NCI-H2029 (cell line): Measurements from ENCODE around the gene ST8SIA1.

Experiments used
- DNase-seq: peaks from one replicate; lab custom pipeline; 2025; lab: John Stamatoyannopoulos, UW

ST8SIA1 gene

DNA sequence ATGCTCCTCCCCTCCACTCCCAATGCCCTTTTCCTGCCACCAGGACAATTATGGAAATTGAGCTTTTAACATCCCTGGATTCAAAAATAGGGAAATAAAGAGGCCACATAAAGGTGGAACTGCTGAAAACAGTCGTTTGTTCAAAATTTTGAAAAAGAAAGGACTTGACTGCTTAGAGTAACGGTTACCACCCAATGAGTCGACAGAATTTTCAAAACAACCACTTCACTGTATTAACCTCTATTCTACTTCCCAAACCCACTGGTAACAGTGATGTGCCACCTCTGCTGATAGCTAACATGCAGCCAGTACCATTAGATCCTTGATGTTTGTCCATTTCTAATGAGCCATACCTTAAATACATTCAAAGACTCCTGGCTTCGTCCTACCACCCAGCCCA is 4.9 kb downstream of the ST8SIA1 start:
- DNase-seq: no peak

- no peak for DNase-seq
Measured at GRCh38 chr12:22325218-22325617, 9.3 kb downstream of the ST8SIA1 start.

DNA sequence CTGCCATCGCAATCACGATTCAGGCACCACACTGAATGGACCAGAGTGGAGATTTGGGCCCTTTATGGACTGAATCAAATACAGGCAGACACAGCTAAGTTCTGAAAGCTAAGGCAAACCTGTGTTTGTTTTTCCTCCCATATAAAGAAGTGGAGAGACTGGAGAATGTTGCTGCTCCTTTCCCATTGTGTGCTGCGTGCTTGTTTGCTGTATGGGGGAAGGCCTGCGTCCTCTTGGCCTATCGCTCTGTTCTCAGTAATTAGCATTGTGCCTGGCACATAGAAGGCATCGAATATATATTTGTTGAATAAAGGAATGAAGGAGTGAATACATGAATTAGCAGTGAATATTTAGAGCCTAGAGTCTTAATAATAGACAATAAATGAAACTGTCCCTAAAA is 12.4 kb downstream of the ST8SIA1 start:
- DNase-seq: no peak

DNA sequence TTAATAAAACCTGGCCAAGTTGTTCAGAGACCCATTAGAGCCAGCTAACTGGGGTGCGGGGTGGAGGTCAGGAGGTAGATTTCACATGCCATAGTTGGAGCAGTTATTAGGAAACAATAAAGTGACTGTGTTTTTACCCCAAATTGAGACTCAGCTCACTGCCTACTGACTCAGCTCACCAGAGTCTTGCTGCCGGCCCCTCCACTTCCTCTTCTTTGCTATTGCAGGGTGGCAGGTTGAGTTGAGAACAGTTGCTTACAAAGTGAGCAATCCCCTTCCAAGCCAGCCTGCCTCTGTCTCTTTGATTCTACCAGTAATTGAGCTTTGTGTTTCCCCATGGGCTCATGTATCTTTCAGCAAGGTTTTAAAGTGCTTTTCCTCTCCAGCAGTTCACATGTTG is 12.9 kb downstream of the ST8SIA1 start:
- DNase-seq: no peak

DNA sequence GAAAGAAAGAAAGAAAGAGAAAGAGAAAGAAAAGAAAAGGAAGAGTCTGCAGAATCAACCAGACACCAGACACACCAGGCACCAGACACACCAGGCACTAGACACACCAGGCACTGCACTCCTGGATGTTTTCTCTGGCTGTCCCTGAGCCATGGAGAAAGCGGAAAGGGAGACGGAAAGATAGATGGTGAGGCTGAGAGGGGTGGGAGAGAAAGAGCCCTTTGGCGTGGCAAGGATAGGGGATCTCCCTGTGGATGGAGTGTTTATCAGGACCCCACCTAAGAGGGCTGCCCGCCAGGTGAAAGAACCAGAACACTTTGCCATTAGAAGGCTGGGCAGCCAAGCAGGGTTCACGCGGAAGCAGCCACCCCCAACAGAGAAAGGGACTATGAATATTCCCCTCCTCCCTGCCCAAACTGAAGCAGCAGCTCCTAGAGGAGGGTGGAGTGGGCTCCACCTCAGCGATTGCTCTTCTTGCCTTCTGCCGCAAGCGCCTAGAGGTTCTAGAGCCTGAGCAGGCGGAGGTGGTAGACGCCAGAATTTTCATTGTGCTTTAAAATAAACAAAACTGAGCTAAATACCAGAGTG is 13.4 kb downstream of the ST8SIA1 start:
- DNase-seq: no peak

DNA sequence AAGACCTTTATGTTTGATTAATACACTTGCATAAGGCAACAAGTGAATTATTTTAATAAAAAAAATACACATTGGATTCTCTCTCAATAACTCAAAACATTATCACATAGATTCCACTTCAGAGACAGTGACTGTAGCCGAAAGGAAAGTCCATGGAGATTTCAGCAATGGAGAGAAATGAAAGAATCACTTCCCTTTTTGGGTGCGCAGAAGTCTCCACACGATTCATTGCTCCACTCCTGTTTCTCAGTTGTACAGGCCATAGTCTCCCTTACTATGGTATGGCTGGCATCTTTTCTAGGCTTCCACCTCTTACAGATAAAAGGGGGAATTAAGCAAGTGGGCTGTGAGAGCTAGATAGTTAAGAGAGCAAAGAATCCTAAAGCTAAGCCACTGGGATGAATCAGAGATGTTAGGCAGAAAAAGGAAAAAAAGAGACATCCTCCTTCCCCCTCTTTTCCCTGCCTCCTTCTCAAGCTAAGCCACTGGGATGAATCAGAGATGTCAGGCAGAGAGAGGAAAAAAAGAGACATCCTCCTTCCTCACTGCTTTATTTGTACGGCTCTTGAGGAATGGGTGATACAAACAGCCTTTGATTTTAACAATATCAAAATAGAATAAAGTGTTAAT is 16.3 kb downstream of the ST8SIA1 start:
- no peak for DNase-seq

DNA sequence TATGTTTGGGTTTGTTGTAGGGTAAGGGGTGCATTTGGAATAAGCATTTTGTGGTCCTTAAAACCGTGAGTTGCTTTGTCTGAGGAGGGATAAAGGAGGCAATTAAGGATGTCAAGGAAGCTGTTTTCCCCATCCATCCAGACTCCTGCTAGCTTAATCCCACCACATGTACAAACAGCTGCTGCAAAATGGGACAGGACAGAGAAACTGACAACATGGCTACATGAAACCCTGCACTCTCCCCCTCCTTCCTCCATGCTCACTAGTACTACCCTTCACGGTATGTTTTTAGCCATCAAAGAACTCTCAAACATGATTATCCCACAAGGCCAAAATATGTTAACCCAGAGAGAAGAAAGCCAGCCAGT is 20.6 kb downstream of the ST8SIA1 start:
- no peak for DNase-seq

GRCh38 chr12:22313286-22313962 is 21.1 kb downstream of the ST8SIA1 start:
- DNase-seq: no peak

DNA sequence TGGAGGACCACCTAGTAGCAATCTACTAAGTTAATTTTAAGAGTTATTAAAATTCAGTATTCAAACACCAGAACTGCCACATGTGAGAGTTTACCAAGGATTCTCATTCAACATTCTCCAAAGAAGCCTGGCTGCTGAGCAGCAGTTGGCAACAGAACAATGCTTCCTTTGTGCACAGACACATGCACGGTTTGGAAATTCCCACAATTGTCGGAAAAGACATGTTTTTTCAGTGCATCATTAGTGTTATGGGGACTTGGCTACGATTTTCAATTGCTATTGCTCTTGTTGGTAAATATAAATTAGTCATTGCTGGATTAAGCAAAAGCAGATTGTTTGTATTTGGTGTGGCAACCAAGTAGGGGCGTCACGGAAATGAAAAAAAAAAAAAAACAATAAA is 22.2 kb downstream of the ST8SIA1 start:
- no peak for DNase-seq

- DNase-seq: no peak
Measured at GRCh38 chr12:22310709-22311108, 23.8 kb downstream of the ST8SIA1 start.

- no peak for DNase-seq
Measured at GRCh38 chr12:22310275-22310674, 24.2 kb downstream of the ST8SIA1 start.

GRCh38 chr12:22307811-22308210 is 26.7 kb downstream of the ST8SIA1 start:
- DNase-seq: no peak

GRCh38 chr12:22306311-22306710 is 28.2 kb downstream of the ST8SIA1 start:
- no peak for DNase-seq

DNA sequence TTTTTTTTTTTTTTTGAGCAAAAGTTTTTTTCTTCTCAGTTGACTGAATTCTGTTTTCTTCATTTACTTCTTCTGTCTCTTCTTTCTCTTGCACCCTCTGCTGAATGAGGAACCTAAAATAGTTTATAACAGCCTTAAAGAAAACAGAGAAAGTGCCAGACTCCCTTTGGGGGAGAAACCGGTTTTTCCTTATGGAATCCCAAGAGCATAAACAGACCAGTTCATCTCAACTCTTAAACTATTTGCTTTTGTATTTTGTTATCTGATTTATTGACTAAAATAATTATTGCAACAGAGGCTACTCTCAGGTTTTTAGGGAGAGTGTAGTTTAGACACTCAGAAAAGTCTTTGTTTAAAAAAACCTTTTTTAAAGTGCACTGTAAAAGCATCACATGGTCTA is 30.2 kb downstream of the ST8SIA1 start:
- DNase-seq: no peak

- DNase-seq: no peak
Measured at GRCh38 chr12:22299294-22299912, 35.1 kb downstream of the ST8SIA1 start.

- no peak for DNase-seq
Measured at GRCh38 chr12:22289250-22289649, 45.3 kb downstream of the ST8SIA1 start.

DNA sequence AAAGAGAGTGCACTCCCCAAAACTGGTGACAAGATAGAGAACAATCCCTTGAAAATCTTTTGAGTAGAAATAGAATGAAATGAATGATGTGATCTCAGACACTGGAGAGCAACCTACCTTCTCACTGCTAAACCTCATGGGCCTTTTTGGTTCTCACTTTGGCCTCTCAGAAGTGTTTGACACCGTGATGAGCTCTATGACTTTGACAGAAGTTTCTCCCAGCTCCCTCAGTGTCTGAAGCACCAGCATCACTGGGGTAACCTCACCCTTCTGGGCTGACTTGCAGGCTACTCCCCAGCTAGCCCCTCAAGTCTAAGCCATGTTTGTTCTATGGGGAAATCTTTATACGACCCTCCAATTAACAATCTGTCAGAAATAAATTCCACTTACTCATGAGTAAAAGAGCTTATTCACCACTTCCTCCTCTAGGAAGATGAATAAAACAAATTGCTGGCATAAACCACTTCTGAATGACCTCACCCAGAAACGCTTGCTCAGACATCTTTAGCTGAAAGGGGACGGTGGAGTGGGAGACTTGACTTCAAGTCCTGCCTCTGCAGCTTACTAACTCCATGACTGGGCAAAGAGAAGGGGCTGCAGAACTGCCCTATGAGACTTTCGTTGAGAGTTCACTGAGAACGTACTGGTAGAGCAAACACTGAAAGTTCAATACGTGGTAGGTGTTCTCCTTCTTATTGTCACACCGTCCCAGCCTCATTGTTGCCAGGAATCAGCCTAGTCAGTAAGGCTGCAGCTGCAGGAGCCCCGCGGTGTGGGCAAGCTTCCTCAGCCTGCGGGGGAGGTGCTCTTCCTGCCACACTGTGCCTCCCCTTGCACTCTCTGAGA is 46.5 kb downstream of the ST8SIA1 start:
- DNase-seq: no peak

DNA sequence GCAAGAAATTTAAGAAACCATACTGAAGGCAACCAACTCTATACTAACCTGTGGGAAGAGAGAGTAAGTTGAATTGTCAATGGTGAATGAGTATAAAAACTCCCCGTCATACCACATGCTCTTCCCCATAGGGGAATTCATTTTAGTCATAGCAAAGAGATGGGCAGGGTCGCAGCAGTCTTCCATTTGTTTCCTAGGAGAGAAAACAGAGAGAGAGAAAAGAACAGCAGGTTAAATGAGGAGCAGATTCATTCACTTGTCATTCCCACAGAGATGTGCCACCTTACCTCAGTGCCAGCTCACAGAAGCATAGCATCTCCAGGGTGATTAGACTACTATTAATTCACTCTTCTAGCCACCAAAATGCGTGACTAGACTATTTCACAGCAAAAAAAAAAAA is 47.4 kb downstream of the ST8SIA1 start:
- no peak for DNase-seq

DNA sequence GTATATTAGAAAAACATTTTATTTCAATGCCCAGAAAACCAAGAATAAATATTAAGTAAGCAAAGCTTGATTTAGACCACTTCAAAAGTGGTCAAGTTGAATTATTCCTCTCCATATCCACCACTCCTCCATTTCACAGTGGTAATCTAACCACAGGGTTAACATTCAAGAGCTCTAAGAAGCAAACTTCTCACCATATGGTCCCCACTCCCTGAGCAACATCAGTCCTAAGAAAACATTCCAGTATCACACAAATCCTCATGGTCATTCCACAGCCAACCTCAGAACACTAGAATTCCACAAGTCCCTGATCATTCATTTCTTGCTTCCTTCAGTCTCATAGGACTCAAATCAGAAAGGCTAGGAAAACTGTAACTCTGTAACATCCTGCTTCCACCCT is 47.9 kb downstream of the ST8SIA1 start:
- no peak for DNase-seq

DNA sequence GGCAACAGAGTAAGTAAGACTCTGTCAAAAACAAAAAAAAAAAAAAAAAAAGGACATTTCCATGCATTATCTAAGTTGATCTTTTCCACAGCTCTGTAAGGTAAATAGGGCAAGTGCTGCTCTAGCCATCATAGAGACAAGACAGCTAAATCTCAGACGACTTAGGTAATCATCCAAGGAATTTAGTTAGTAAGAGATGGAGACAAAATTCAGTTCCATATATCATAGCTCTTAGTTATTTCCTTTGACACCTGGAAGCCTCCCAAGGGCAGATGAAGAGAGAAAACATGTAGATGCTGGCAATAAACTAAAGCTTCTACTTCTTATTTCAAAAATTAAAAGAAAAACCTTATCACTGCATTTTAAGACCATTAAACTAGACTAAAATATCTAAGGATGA is 48.7 kb downstream of the ST8SIA1 start:
- no peak for DNase-seq

DNA sequence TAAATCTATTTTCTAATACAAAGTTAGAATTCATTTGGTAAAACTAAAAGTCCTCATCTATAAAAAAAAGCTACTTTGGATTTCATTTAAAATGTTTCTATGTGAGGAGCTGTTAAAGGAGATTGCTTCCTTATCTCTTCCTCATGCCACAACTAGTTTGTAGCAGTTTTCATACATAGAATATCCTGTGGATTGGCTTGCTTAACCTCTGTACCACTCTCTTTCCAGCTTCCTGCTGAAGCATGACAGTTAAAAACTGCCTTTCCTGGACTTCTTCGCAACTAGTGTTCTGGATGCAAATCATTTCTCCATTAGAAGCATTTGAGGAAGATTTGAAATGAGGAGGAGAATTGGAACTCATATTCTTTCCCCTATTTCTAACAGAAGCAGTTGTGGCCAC is 49.6 kb downstream of the ST8SIA1 start:
- DNase-seq: no peak

- no peak for DNase-seq
Measured at GRCh38 chr12:22283508-22283907, 51.0 kb downstream of the ST8SIA1 start.
